NT2/D1 (cell line): ENCODE measurements around the gene EPHA3.

Source experiments
- DNase-seq: peaks from one replicate; pipeline ENCODE4 v3.0.0-alpha.2; 2011; ENCODE audit warnings: low read depth, low spot score
- H3K27me3 ChIP-seq: 2 replicates; pipeline ENCODE4 v1.6.0; 2011; ENCODE audit warnings: mild to moderate bottlenecking; ENCODE audit not compliant: insufficient read length, insufficient read depth
- H3K36me3 ChIP-seq: 2 replicates; pipeline ENCODE4 v1.6.1; 2011; ENCODE audit warnings: mild to moderate bottlenecking, low read length, mixed read lengths; ENCODE audit not compliant: insufficient read depth, insufficient read length
- H3K4me1 ChIP-seq: 2 replicates; pipeline ENCODE4 v1.5.1; 2011; ENCODE audit not compliant: insufficient read depth, insufficient read length
- H3K4me3 ChIP-seq: 2 replicates; pipeline ENCODE4 v1.5.1; 2011; ENCODE audit warnings: low read depth; ENCODE audit not compliant: insufficient read length
- H3K9ac ChIP-seq: 2 replicates; pipeline ENCODE4 v1.6.0; 2011; ENCODE audit warnings: low read depth; ENCODE audit not compliant: insufficient read length
- H3K9me3 ChIP-seq: 2 replicates; pipeline ENCODE4 v1.5.1; 2011; ENCODE audit warnings: mild to moderate bottlenecking, low read length; ENCODE audit not compliant: insufficient read depth
- SUZ12 ChIP-seq: IDR thresholded peaks from 2 replicates; pipeline ENCODE4 v1.6.1; 2011; ENCODE audit not compliant: insufficient read length, insufficient read depth; ENCODE audit errors: extremely low read depth
- YY1 ChIP-seq: IDR thresholded peaks from 2 replicates; pipeline ENCODE4 v1.6.1; 2011; ENCODE audit not compliant: insufficient read length, insufficient read depth
- ZNF274 ChIP-seq: IDR thresholded peaks from 2 replicates; pipeline ENCODE4 v1.6.1; 2011; ENCODE audit warnings: mild to moderate bottlenecking, low read depth, low read length

The EPHA3 gene

GRCh38 chr3:89165636-89166263, 58.3 kb downstream of the EPHA3 start:
- no peaks in the 10 kb centered on the region for H3K36me3 ChIP-seq
- DNase-seq: peak; percentile 86

GRCh38 chr3:89171687-89172545, 64.5 kb downstream of the EPHA3 start:
- Histone ChIP-seq H3K9ac (no peak overlapping the region), H3K4me3 (no peak overlapping the region)
- no peak for DNase-seq

More at GRCh38 chr3:89165636-89166263, 58.3 kb downstream of the EPHA3 start:
- TF ChIP-seq YY1 (no peak), SUZ12 (no peak), ZNF274 (no peak)
- Histone ChIP-seq H3K4me3 (no peak overlapping the region), H3K27me3 (peaks cover 13% of the 10 kb centered on the region), H3K4me1 (no peaks in the 10 kb centered on the region), H3K9ac (no peak overlapping the region), H3K9me3 (no peaks in the 10 kb centered on the region; the same call in 1 of the 2 replicates)

GRCh38 chr3:89173546-89173945, 66.1 kb downstream of the EPHA3 start:
- Histone ChIP-seq H3K27me3 (no peaks in the 10 kb centered on the region), H3K9me3 (no peaks in the 10 kb centered on the region; the same call in 1 of the 2 replicates), H3K36me3 (no peaks in the 10 kb centered on the region), H3K4me1 (no peaks in the 10 kb centered on the region), H3K9ac (no peak overlapping the region), H3K4me3 (no peak overlapping the region)
- DNase-seq: no peak
- no peak for TF ChIP-seq YY1
- TF ChIP-seq ZNF274: no peak
- no peak for TF ChIP-seq SUZ12

More at GRCh38 chr3:89171687-89172545, 64.5 kb downstream of the EPHA3 start:
- Histone ChIP-seq H3K9me3 (no peaks in the 10 kb centered on the region; the same call in 1 of the 2 replicates), H3K36me3 (no peaks in the 10 kb centered on the region), H3K27me3 (peaks cover 2% of the 10 kb centered on the region), H3K4me1 (no peaks in the 10 kb centered on the region)
- no peak for TF ChIP-seq SUZ12

GRCh38 chr3:89179355-89180001, 72.1 kb downstream of the EPHA3 start:
- TF ChIP-seq ZNF274 (no peak), YY1 (no peak), SUZ12 (no peak)
- no peak overlapping the region for H3K9ac ChIP-seq
- DNase-seq: no peak

GRCh38 chr3:89180334-89180733, 72.9 kb downstream of the EPHA3 start:
- Histone ChIP-seq H3K9ac (no peak overlapping the region), H3K4me3 (no peak overlapping the region), H3K4me1 (no peaks in the 10 kb centered on the region), H3K36me3 (no peaks in the 10 kb centered on the region), H3K9me3 (no peaks in the 10 kb centered on the region), H3K27me3 (no peaks in the 10 kb centered on the region)
- no peak for DNase-seq
- TF ChIP-seq SUZ12: no peak
- TF ChIP-seq YY1: no peak
- no peak for TF ChIP-seq ZNF274

More at GRCh38 chr3:89179355-89180001, 72.1 kb downstream of the EPHA3 start:
- no peaks in the 10 kb centered on the region for H3K27me3 ChIP-seq
- H3K4me3 ChIP-seq: no peak overlapping the region
- no peaks in the 10 kb centered on the region for H3K36me3 ChIP-seq
- no peaks in the 10 kb centered on the region for H3K4me1 ChIP-seq
- H3K9me3 ChIP-seq: no peaks in the 10 kb centered on the region

- Histone ChIP-seq H3K36me3 (no peaks in the 10 kb centered on the region), H3K9me3 (no peaks in the 10 kb centered on the region), H3K4me3 (no peak overlapping the region), H3K9ac (no peak overlapping the region), H3K4me1 (no peaks in the 10 kb centered on the region), H3K27me3 (no peaks in the 10 kb centered on the region)
- no peak for DNase-seq
- TF ChIP-seq YY1 (no peak), ZNF274 (no peak)
These were observed 74.6 kb downstream of the EPHA3 start for GRCh38 chr3:89182056-89182455.

GRCh38 chr3:89184151-89184995, 77.0 kb downstream of the EPHA3 start:
- Histone ChIP-seq H3K4me1 (no peaks in the 10 kb centered on the region), H3K9ac (no peak overlapping the region), H3K27me3 (no peaks in the 10 kb centered on the region), H3K9me3 (no peaks in the 10 kb centered on the region), H3K4me3 (no peak overlapping the region), H3K36me3 (no peaks in the 10 kb centered on the region)
- TF ChIP-seq YY1 (no peak), ZNF274 (no peak), SUZ12 (no peak)
- DNase-seq: no peak
